PC-9 (cell line): ENCODE data around the gene KRTAP4-6. TPM values are rescaled to one million over a fixed set of nuclear protein-coding genes. Genes with fewer than 3 reads are reported as not detected.
"Not testable (repeated sequence)": the region's sequence is repeated elsewhere in the genome, so short reads cannot be mapped to it uniquely, and the experiment has no call there.

Experiments
- BruUV-seq: library from RNA; stranded (reverse); fragments of 400-500 nt; replicated peaks from 2 replicates; lab custom pipeline; 2021; lab: Mats Ljungman, UMichigan
- CTCF ChIA-PET: fragments of 300-600 bp; sonication (Branson Sonifier 250); formaldehyde crosslinking; loops from one replicate; lab custom pipeline; 2022; ENCODE audit warnings: antibody characterized with exemption; lab: Charles Lee
- POLR2A ChIA-PET: fragments of 300-600 bp; sonication (Branson Sonifier 250); formaldehyde crosslinking; loops from one replicate; lab custom pipeline; 2022; ENCODE audit warnings: antibody characterized with exemption; ENCODE audit not compliant: unreplicated experiment; lab: Charles Lee
- DNase-seq, 2 experiments: peaks; one replicate each; pipeline versions ENCODE4 v3.0.0 to v3.0.0-alpha.2; 2015 to 2022; ENCODE audit warnings: mixed read lengths in 1 of 2
- H2AFZ ChIP-seq: fragments of 200-600 bp; sonication (generic); 2 replicates; pipeline ENCODE4 v1.8.1; 2017; ENCODE audit warnings: antibody characterized with exemption
- H3F3A ChIP-seq: fragments of 200-600 bp; sonication (generic); 2 replicates; pipeline ENCODE4 v1.8.1; 2017; ENCODE audit warnings: antibody characterized with exemption, mild to moderate bottlenecking, low read depth; ENCODE audit not compliant: insufficient read depth
- H3K27ac ChIP-seq: fragments of 200-600 bp; sonication (generic); 2 replicates; pipeline ENCODE4 v1.6.1; 2016; ENCODE audit warnings: mixed run types
- H3K27me3 ChIP-seq: fragments of 200-600 bp; sonication (generic); 2 replicates; pipeline ENCODE4 v1.6.1; 2016; ENCODE audit warnings: low read depth, mixed run types; ENCODE audit not compliant: insufficient read depth
- H3K36me3 ChIP-seq: fragments of 200-600 bp; sonication (generic); 2 replicates; pipeline ENCODE4 v1.6.1; 2016; ENCODE audit warnings: low read depth, mixed run types
- H3K4me1 ChIP-seq: fragments of 200-600 bp; sonication (generic); replicated peaks from 2 replicates; pipeline ENCODE4 v1.6.1; 2016; ENCODE audit warnings: mixed run types; ENCODE audit not compliant: insufficient read depth
- H3K4me2 ChIP-seq: fragments of 200-600 bp; sonication (generic); 2 replicates; pipeline ENCODE4 v1.6.1; 2017; ENCODE audit warnings: mixed run types
- H3K4me3 ChIP-seq: fragments of 200-600 bp; sonication (generic); 2 replicates; pipeline ENCODE4 v1.6.1; 2016; ENCODE audit warnings: mixed run types
- H3K79me2 ChIP-seq: fragments of 200-600 bp; sonication (generic); 2 replicates; pipeline ENCODE4 v1.6.1; 2017; ENCODE audit warnings: low read depth, mixed run types
- H3K9me2 ChIP-seq: fragments of 200-600 bp; sonication (generic); 2 replicates; pipeline ENCODE4 v1.8.1; 2017; ENCODE audit warnings: mild to moderate bottlenecking; ENCODE audit not compliant: insufficient read depth
- H3K9me3 ChIP-seq: fragments of 200-600 bp; sonication (generic); 2 replicates; pipeline ENCODE4 v1.8.1; 2016; ENCODE audit warnings: low read depth; ENCODE audit not compliant: insufficient read depth
- H4K20me1 ChIP-seq: fragments of 200-600 bp; sonication (generic); 2 replicates; pipeline ENCODE4 v1.8.1; 2017; ENCODE audit not compliant: insufficient read depth
- EZH2 ChIP-seq: fragments of 200-600 bp; sonication (generic); IDR thresholded peaks from 2 replicates; pipeline ENCODE4 v1.8.0; 2017; ENCODE audit warnings: antibody characterized with exemption, low read depth
- intact Hi-C: fragments of 100-400 bp; cut with micrococcal nuclease; formaldehyde crosslinking; loops from one replicate; pipeline ENCODE4 v1.10.0; 2022; ENCODE audit not compliant: unreplicated experiment
- total RNA-seq: library from RNA; stranded (reverse); gene quantifications from 2 replicates; pipeline ENCODE4 v1.2.3, GENCODE V29; 2021
- TF ChIP-seq, protein P1 (sequence below): fragments of 200-600 bp; sonication (generic); conservative IDR thresholded peaks from 2 replicates; pipeline ENCODE4 v1.6.1; 2017; ENCODE audit warnings: mixed run types, antibody characterized with exemption, mild to moderate bottlenecking, moderate library complexity

The KRTAP4-6 gene
- total RNA-seq, 1 experiment from 2014 or later: not detected

DNA sequence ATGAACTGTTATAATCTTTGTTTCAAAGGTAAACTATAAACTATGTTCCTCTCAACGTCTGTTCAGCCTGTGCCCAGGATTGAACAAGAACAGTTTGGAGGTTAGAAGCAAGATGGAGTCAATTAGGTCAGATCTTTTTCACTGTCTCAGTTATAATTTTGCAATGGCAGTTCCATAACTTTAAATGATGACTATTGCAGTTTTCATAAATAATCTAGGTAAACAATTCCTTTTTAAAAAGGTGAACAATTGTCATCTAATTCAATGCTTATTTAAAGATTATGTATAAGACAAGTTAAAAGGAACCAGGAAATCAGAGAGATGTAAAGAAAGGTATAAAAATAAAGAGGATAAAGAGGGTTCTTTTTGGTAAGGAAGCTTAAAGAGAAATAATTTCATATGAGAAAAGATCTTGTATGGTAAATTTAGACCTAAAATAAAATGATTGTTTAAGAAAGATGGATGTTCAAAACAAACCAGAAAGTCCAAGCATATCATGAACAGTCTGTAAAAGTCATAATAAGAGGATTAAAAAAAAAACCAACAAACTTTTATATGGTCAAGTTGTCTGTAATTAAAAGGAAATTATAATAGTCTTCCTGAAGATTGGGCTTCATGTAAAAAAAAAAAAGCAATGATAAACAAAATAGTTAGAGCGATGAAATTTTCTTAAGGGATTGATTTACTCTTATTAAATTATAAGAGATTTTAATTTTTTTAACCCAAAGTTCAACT lies 29.0 kb downstream of the KRTAP4-6 start:
- no peaks in the 10 kb centered on the region for H3K9me2 ChIP-seq
- DNase-seq: no peak
- H3K4me2 ChIP-seq: no peak overlapping the region
- H4K20me1 ChIP-seq: no peaks in the 10 kb centered on the region
- no peaks in the 10 kb centered on the region for H3K27me3 ChIP-seq
- BruUV-seq: no TSS peak
- H3K27ac ChIP-seq: no peak overlapping the region
- H2AFZ ChIP-seq: no peak overlapping the region
- H3K9me3 ChIP-seq: peaks cover 13% of the 10 kb centered on the region
- H3K4me1 ChIP-seq: 0 out of 2 replicates have a peak, but pooled peaks cover 5% of the 10 kb centered on the region
- ChIA-PET POLR2A (interaction anchor here (0.6 kb wide), 1 partner anchor 227 kb away, joined by 3 read pairs; no protein-coding TSS in a partner anchor), CTCF (no interaction called here)
- H3K79me2 ChIP-seq: no peaks in the 10 kb centered on the region
- no peak overlapping the region for H3K4me3 ChIP-seq
- TF ChIP-seq, protein P1, sequence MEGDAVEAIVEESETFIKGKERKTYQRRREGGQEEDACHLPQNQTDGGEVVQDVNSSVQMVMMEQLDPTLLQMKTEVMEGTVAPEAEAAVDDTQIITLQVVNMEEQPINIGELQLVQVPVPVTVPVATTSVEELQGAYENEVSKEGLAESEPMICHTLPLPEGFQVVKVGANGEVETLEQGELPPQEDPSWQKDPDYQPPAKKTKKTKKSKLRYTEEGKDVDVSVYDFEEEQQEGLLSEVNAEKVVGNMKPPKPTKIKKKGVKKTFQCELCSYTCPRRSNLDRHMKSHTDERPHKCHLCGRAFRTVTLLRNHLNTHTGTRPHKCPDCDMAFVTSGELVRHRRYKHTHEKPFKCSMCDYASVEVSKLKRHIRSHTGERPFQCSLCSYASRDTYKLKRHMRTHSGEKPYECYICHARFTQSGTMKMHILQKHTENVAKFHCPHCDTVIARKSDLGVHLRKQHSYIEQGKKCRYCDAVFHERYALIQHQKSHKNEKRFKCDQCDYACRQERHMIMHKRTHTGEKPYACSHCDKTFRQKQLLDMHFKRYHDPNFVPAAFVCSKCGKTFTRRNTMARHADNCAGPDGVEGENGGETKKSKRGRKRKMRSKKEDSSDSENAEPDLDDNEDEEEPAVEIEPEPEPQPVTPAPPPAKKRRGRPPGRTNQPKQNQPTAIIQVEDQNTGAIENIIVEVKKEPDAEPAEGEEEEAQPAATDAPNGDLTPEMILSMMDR: no peak
- no peak for TF ChIP-seq EZH2
- no peaks in the 10 kb centered on the region for H3K36me3 ChIP-seq
- no peaks in the 10 kb centered on the region for H3F3A ChIP-seq
- intact Hi-C loops: no loop called here

DNA sequence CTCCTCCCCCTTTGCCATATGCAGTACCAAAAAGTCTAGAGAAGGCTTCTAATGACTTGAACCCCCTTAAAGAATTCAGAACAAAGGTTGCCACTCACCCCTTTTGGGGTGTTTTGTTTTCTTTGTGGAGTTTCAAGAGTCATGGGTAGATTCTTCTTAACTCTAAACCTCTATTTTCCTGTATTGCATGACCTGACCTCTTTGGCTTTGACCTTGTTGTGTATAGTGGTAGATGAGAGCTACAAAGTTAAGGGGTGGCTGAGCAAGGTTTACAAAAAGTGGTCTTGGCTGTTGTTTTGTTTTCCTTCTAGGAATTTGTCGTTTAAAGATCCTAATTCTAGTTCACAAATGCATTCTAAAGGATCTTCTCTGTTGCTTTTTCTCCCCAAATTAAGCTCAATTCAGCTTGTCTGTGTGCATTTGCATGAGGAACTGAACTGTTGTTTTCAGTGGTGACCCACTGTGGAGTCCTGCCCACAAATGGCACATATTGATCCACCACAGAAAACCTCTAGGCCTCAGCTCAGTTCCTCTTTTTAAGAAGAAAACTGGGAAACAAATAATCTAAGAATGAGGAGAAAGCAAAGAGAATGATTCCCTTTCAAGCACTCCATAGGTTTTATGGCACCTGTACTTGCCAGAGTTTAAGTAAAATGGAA lies 31.5 kb downstream of the KRTAP4-6 start:
- intact Hi-C loops, H3K27ac ChIP-seq, H3K79me2 ChIP-seq, H3K9me2 ChIP-seq, H3K27me3 ChIP-seq, BruUV-seq, CTCF ChIA-PET, H3K4me2 ChIP-seq, H2AFZ ChIP-seq, H3K36me3 ChIP-seq, H3K4me3 ChIP-seq, DNase-seq, POLR2A ChIA-PET, H4K20me1 ChIP-seq: not testable (repeated sequence)
- Histone ChIP-seq H3F3A (peaks cover 11% of the 10 kb centered on the region; the same call in 1 of the 2 replicates), H3K4me1 (peaks cover 20% of the 10 kb centered on the region), H3K9me3 (peaks cover 13% of the 10 kb centered on the region)

DNA sequence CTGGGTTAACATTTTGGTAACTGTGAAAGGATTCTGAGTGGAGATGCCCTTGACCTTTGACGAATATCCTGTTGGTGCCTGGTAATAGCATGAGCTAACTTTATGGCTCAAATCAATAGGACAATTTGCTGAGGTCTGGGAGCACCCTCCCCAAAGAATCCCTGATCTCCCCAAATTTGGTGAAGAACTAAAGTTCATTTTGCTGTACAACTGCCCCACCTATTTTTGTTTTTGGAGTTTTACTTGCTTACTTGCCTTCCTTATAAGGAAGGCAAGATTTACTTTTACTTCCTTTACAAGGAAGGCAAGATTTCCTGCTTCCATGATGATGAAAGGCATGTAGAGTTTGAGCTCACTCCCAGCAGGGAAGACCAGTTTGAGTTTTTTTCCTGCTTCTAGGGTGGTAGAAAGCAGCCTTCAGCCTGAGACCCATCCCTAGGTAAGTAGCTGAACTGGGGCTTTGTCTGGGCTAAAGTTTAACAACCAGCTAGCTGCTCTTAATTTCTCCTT lies 32.3 kb downstream of the KRTAP4-6 start:
- Histone ChIP-seq H3K4me1 (peaks cover 22% of the 10 kb centered on the region), H3K4me3 (no peak overlapping the region), H3K27ac (no peak overlapping the region), H3K79me2 (no peaks in the 10 kb centered on the region), H4K20me1 (no peaks in the 10 kb centered on the region), H3F3A (peaks cover 15% of the 10 kb centered on the region; the same call in 1 of the 2 replicates), H3K36me3 (no peaks in the 10 kb centered on the region), H3K9me3 (peaks cover 13% of the 10 kb centered on the region), H3K4me2 (no peak overlapping the region), H3K27me3 (no peaks in the 10 kb centered on the region), H3K9me2 (no peaks in the 10 kb centered on the region), H2AFZ (no peak overlapping the region)
- intact Hi-C loops: no loop called here
- TF ChIP-seq, protein P1: no peak
- TF ChIP-seq EZH2: no peak
- no peak for DNase-seq
- ChIA-PET CTCF (no interaction called here), POLR2A (no interaction called here)
- no TSS peak for BruUV-seq

DNA sequence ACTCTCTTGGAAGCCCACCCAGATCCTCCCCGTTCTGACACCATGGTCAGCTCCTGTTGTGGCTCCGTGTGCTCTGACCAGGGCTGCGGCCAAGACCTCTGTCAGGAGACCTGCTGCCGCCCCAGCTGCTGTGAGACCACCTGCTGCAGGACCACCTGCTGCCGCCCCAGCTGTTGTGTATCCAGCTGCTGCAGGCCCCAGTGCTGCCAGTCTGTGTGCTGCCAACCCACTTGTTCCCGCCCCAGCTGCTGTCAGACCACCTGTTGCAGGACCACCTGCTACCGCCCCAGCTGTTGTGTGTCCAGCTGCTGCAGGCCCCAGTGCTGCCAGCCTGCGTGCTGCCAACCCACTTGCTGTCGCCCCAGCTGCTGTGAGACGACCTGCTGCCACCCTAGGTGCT lies 35.0 kb downstream of the KRTAP4-6 start, which contains the start of gene KRTAP4-9:
Gene KRTAP4-9 (plus strand): TSS at position 43 of the 400 bp plus-strand sequence. CDS start 0 bp downstream, at position 43.
- intact Hi-C loops, H3K79me2 ChIP-seq, H2AFZ ChIP-seq, H4K20me1 ChIP-seq, POLR2A ChIA-PET, H3K9me3 ChIP-seq, DNase-seq, H3K9me2 ChIP-seq, H3K27me3 ChIP-seq, CTCF ChIA-PET, H3K4me3 ChIP-seq, H3K36me3 ChIP-seq, BruUV-seq: not testable (repeated sequence)
- Histone ChIP-seq H3K4me1 (peaks cover 25% of the 10 kb centered on the region), H3F3A (peaks cover 15% of the 10 kb centered on the region; the same call in 1 of the 2 replicates), H3K27ac (peak within 1 kb of the TSS; percentile 73), H3K4me2 (peak within 1 kb of the TSS; percentile 49)

DNA sequence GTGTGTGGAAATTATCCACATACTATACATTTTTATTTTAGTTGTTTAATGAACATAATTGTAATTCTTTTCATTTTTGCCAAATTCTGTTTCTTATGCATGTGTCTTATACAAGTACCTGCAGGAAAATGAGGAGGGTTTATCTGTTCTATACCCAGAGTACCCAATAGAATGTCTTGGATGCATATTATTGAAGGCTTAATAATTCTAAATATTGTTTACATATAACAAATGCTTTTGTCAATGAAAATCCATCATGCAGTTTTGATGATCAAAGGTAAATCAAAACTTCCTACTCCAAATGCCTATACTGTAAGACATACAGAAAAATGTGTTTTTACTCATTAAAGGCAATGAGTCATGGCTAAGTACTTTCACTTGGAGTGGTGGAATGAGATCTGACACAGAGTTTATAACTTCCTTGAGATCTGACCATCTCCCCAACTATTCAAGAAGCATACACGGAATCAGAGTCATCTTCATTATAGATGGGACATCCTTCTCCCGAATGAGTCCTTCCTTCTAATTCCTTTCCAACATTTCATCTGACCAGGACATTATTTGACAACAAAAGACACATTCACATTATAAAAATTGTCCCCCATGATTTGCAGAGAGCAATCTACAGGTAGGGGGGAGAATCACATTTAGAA lies 35.8 kb downstream of the KRTAP4-6 start:
- H3K9me3 ChIP-seq, H3K36me3 ChIP-seq, POLR2A ChIA-PET, H3K27me3 ChIP-seq, H3K9me2 ChIP-seq, H3K4me3 ChIP-seq, CTCF ChIA-PET, H4K20me1 ChIP-seq, BruUV-seq, intact Hi-C loops, H3K79me2 ChIP-seq, H2AFZ ChIP-seq: not testable (repeated sequence)
- peaks cover 15% of the 10 kb centered on the region; the same call in 1 of the 2 replicates for H3F3A ChIP-seq
- peak overlapping the region; percentile 73 for H3K27ac ChIP-seq
- DNase-seq: peak in 1 of 2 experiments; percentile 84
- peak overlapping the region; percentile 49 for H3K4me2 ChIP-seq
- peaks cover 33% of the 10 kb centered on the region for H3K4me1 ChIP-seq
